GM19239 (cell line): ENCODE measurements around the gene MRPL10.
"Not testable (repeated sequence)": the region's sequence is repeated elsewhere in the genome, so short reads cannot be mapped to it uniquely, and the experiment has no call there.

Source experiments
- DNase-seq: peaks from one replicate; pipeline ENCODE4 v3.0.0; 2011; ENCODE audit warnings: low spot score; ENCODE audit not compliant: insufficient read length
- FAIRE-seq: peaks from 2 replicates; lab custom pipeline; 2011; peaks lifted over from hg19 to GRCh38; lab: Jason Lieb, UNC

Gene MRPL10

DNA sequence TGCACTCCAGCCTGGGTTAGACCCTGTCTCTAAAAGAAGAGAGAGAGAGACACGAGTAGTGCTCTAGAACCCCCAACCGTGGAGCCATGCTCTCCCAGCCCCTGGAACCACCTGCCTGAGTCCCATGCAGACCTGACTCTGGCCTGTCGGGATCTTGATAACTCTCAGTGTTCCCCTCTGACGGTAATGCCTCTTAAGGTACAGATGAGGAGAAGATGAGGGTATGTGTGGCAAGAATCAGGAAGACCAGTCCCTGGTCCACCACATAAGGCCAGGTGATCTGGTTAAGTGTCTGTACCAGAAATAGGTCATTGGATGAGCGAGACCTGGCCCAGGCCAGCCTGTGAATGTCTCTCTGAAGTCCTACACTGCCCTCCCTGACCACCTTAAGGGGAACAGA lies 28.1 kb downstream of the MRPL10 start:
- FAIRE-seq (no peak), DNase-seq (no peak)

DNA sequence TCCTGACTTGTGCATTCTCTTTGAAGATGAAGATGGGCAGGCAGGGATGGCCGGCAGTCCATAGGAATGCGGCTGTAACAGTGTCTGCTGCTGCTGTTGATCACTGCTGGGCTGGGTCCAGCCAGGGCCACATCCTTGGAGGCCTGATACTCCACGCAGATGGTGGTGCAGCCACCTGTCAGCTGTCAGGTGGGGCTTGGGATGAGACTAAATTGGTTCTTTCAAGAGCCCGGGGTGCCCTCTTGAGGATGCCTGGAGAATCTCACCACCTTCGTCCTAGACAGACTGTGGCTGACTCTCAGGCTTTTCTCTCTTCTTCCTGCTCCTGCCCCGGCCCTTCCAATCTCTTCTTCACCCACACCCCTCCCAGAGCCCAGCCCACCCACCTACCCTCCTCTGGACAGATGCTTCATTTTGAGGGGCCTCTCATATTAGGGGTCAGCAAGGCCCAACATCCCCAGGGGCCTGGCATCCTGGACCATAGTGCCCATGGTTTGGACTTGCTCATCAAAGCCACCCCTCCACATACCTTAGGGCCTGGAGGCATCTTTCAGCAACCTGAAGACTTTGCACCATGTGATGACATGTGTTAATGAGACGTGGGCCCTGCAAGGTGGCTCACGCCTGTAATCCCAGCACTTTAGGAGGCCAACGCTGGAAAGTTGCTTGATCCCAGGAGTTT lies 28.9 kb downstream of the MRPL10 start:
- peak; percentile 75 for DNase-seq
- FAIRE-seq: peak; percentile 93

DNA sequence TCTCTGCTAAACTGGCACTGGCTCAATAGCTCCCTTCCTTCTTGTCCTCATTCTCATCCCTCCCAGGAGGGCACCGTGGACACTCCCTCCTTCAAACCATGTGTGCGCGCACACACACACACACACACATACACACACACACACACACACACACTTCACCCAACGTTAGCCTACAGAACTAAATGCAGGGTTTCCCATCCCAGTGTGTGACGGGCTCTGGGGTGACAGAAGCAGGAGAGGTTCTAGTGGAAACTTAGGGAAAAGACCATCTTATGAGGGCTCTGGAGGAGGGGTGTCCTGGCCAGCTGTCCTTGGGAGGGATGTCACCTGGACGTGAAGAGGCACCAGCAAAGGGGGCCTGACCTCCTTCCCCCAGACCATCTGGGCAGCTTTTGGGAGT lies 29.4 kb downstream of the MRPL10 start:
- FAIRE-seq (no peak), DNase-seq (no peak)

DNA sequence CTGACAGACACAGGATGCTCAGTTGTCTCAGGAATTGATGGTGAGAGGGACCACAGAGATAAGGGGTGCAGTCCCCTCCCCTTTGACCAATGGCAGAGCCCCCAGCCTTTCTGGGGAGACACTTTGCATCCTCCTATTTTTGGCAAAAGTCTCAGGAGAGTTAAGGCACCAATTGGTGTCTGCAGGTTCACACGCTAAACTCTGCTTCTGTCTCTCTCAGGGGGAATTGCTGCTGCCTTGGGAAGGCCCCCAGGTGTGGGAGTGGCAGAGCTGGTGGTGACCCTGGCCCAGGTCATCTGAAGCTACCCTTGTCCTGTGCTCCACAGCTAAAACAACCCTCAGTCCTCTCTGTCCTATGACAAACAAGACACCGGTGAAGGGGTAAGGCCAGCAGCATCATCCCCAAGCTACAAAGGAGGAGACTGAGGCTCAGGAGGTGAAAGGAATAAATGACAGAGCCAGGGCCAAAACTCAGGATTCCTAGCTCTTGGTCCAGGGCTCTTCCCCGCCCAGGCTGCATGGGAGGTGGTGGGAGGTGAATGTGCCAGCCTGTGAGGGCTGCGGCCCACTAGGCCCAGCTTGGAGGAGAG lies 30.1 kb downstream of the MRPL10 start:
- no peak for FAIRE-seq
- no peak for DNase-seq

DNA sequence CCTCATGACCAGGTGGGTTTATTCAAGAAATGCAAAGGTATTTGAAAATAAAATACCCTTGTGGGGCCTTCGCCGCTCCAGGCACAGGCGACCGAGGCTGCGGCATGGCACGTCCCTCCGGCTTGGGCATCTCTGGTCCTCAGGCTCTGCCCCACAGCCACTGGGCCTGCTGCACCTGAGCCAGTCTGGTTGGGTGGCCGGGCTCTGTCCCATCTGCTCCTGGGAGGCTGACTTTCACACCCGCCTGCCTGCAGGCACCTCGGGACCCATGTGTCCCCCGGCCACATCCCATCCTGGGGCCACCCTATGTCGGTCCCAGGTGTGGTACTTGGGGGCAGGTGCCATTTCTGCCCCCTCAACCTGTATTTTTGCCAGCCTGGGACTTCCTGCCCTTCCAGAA lies 30.7 kb downstream of the MRPL10 start:
- DNase-seq (no peak), FAIRE-seq (no peak)

DNA sequence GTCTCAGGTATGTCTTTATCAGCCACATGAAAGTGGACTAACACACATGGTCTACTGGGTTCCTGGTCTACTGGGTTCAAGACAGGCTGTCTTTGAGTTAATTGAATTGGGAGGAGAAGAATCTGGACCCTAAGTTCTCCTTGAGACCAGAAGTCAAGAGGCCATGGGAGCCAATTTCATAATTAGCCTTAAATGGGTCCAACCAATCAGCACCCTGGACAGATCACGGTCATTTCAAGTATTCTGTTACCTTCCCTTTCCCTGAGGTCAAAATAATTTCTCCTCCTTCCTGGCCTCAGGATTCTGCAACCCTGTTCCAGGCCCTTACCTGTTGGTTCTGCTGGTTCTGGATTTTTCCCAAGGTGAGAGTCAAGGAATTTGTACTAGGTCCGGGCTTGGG lies 33.5 kb downstream of the MRPL10 start:
- DNase-seq: no peak
- no peak for FAIRE-seq

DNA sequence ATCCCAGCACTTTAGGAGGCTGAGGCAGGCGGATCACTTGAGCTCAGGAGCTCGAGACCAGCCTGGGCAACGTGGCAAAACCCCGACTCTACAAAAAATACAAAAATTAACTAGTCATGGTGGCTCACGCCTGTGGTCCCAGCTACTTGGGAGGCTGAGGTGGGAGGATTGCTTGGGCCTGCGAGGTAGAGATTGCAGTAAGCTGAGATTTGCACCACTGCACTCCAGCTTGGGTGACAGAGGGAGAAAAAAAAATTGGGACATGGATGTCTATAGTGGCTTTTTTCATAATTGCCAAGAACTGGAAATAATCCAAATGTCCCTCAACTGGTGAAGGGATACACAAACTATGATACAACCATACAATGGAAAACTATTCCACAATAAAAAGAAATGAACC lies 38.4 kb downstream of the MRPL10 start:
- FAIRE-seq (no peak), DNase-seq (no peak)

DNA sequence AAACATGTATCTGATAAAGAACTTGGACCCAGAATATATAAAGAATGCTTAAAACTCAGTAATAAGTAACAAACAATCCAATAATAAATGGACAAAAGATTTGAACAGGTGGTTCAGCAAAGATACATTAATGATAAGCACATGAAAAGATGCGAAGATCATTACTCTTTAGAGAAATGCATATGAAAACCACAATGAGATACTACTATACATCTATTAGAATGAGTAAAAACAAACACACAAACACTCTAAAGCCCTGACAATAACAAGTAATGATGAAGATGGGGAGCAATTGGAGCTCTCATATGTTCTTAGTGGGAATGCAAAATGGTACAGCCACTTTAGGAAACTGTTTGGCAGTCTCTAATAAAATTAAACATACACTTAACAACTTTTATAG lies 38.9 kb downstream of the MRPL10 start:
- DNase-seq (no peak), FAIRE-seq (no peak)

DNA sequence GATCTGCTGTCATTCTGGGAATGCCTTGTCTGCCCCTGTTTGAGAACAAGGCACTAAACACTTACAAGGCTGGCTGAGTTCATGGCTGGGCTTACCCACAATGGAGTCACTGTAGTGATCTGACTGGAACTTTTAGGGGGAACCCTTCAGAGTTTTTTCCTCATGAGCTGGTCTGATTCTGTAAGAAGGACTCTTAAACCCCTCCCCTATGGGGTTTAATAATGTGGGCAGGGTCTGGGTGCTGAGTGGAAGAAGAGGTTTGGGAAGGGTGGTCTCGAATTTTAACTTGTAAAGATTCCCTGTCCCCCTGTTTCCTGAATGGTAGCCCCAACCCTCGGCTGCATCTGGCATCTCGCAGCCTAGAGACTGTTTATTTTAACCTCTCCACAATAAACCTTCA lies 40.3 kb downstream of the MRPL10 start:
- no peak for DNase-seq

DNA sequence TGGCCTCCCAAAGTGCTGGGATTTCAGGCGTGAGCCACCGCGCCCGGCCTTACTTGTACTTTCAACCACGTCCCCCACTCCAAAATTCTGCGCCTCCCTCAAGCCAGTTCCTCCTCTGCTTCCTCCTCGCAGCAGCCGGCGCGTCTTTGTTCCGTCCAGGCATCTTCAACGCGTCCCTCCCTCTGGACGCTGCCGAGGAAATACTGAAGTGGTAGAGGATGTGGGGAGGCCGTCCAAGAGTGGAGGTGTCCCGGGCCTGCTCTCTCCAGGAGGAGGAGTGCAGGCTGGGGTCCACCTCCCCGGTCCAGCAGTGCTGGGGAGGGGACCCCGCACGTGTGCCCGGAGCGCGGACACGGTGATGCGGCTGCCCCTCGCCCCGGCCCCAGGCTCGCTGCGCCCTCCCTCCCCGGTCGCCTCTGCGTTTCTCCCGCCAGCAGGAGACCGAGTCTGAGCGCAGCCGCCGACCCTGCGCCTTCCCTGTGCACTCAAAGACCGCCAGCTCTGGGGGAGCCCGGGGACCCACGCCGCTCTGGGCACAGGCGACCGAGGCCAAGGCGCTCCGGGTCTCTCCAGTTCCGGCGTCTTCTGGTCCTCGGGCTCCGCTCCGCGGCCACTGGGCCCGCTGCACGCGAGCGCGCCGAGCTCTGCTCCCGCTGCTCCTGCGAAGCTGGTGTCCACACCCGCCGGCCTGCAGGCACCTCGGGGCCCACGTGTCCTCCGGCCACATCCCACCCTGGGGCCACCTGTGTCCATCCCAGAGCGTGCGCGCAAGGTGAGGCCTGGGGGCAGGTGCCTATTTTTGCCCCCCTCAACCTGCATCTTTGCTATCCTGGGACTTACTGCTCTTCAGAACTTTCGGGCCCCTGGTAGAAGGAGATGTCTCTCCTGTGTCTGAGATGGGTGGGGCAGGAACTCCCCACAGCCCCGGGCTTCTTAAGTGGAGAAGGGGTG lies 41.5 kb downstream of the MRPL10 start:
- FAIRE-seq: no peak

More for the DNA sequence above, 40.3 kb downstream of the MRPL10 start:
- no peak for FAIRE-seq

DNA sequence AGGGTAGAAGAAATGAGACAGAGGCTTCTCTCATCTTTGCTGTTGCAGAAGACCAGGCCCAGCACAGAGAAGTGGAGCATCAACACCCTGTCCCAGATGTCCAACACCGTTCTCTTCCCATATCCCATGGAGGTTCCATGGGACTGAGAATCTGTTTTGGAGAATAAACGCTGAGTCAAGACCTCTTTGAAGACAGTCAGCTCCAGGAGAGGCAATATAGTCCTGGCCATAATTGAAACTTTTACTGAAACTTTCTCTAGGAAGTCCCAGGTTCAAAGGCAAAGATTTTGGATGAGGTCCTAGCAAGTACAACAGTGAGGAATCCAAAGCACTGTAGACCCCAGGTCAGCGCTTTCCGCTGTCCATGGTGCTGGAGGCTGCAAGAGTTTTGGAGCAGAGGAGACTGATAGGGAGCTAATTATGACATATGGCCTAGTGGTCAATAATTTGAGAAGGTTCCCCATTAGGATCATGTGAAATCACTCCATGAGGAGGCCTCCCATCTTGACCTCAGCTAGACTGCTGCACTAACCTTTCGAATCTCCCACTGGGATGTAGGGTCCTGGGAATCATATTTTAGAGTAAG lies 45.7 kb downstream of the MRPL10 start:
- DNase-seq (no peak), FAIRE-seq (no peak)

More for the DNA sequence above, 41.5 kb downstream of the MRPL10 start:
- DNase-seq: peak; percentile 60

DNA sequence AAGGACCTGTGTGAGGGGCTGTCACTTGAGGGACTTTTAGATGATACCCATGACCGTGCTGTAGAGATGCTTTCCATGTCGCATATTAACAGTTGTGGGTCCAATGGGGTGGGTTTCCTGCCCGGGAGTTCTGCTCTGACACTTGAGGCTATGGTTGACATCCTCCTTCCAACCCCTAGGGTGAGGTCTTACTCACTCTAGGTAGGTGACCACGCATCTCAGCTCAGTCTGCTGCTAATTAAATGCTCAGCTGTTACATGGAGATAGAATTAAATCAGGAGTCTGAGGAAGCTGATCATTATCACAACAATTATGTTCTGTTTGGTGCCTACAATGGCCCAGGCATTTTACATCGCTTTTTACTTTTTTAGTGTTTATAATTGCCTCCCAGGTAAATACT lies 49.9 kb downstream of the MRPL10 start:
- DNase-seq (no peak), FAIRE-seq (no peak)

DNA sequence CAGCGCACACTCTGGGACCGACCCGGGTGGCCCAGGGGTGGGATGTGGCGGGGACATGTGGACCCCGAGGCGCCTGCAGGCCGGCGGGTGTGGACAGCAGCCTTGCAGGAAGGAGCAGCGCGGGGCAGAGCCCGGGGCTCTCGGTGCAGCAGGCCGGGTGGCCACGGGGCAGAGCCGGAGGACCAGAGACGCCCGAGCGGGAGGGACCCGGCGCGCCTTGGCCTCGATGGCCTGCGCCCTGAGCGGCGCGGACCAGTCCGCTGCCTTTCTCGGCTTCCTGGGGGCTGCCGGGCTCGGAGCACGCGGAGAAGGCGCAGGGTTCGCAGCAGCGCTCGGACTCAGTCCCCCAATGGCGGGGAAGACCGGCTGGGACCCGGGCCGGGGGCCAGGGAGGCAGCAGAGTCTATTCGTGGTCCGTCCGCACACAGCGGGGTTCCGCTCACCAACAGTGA lies 53.1 kb downstream of the MRPL10 start:
- DNase-seq (no peak), FAIRE-seq (no peak)

DNA sequence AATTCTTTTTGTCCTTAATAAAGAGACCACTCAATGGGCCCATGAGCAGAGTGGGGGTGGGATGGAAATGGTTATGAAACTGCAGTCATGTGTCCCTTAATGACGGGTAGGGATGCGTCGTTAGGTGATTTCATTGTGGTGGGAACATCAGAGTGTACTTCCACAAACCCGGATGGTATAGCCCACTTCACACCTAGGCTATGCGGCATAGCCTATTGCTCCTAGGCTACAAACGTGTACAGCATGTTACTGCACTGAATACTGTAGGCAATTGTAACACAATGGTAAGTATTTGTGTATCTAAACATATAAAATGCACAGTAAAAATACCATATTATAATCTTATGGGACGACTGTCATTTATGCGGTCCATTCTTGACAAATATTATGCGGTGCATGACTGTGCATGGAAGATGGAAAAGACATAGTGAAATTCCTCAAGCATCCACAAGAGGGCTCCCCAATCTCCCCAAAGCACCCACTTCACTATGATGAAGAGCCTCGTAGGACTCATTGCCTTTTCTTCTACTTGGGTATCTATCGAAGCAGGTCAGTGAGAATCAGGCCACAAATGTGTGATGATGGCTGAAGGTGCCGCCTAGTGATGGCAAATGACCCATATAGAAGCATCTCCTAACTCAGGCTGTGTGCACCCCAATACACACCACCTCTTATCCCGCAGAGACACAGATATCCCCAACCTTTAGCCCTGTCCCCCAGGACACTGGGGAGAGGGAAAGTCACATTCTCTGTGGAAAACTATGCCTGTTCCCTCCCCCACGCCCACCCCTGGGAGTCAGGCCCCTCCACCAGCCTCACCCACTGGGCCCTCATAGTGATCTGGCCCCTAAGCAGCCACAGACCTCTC lies 54.8 kb downstream of the MRPL10 start:
- peak; percentile 87 for FAIRE-seq
- DNase-seq: peak; percentile 67

DNA sequence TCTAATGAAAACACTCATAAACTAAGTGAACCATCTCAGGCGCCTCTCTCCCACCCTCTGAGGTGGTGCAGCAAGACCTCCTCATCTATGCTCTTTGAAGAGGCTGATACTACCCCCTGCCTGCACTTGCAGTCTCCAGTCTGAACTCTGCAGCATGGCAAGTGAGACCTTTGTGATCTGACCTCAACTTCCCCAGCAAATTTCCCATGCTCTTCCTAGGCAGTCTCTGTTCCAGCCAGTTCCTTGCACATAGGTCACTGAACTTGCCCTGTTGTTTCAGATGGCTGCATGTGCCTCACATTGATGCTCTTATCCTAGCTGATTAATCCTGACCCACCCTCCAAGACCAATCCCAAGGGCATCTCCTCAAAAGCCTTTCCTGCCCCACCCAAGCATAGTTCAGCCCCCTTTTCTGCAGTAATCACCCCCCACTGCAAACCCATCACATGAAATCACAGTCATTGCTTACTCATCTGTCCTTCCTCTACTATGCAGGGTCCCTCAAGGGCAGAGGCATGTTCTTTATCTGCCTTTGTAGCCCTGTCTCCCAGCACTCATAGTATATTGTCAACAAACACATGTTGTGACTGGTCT lies 56.3 kb downstream of the MRPL10 start:
- DNase-seq (no peak), FAIRE-seq (no peak)

DNA sequence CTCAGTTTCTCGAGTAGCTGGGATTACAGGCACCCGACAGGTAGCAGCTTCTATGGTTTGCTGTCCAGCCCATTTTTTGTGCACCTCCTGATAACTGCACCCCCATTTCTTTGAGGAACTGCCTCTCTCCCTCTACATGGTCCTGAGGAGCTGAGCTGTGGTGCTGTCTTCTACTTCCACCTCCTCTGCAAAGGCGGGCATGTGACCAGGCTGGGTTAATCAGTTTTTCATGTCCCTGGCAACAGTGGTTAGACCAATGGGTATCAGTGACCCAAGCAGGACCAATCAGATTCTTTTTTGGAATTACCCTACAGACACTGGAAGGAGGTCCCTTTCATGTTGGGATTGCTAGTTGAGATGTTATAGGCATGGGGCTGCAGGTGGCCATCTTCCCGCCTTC lies 57.0 kb downstream of the MRPL10 start:
- FAIRE-seq: no peak
- no peak for DNase-seq

DNA sequence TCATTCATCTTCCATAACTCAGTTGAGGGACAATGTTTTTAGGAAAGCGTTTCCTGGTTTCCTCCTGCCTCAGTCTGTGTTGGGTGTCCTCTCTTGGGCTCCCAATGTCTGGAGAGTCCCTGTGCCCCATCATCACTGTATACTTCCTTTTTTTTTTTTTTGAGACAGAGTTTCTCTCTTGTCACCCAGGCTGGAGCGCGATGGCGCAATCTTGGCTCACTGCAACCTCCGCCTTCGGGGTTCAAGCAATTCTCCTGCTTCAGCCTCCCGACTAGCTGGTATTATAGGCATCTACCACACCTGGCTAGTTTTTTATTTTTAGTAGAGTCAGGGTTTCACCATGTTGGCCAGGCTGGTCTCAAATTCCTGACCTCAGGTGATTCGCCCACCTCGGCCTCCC lies 57.7 kb downstream of the MRPL10 start:
- DNase-seq, FAIRE-seq: not testable (repeated sequence)
